ENCODE data around the gene PLXNB2. TPM values are rescaled to one million over a fixed set of nuclear protein-coding genes. Genes with fewer than 3 reads are reported as not detected.

The PLXNB2 gene
- total and polyA plus RNA-seq, 4 donors = 123 to 310 (median 173) TPM

DNA sequence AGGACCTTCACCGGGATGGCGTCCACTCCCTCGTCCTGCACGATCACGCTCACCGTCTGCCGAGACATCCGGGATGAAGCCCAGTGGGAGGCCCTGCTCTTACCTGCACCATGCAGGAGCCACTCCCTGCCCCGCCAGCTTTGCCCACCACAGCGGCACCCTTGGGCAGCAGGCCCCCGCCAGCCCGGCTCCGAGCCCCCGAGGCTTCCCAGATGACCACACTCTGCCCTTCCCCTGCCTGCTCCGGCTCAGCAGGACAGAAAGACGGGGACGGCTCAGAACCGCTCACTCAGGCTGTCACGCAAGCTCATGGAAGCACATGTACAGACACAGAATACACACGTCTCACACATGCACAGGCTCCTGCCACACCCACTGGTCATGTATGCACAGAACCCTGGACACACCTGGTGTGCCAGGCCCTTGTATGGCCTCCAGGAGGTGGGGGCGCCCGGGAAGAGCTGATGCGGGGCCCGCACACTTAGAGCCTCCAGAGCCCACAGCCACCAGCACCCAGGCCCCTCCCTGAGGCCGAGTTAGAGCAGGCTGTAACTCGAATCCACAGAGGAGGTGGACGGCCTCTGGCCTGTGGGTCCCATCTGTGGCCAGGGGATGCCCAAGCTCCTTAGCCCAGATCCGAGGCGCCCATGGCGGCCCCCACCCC, 28.4 kb downstream of the PLXNB2 start:
- H3K4me3 ChIP-seq = no peak overlapping the region
- H3K36me3 ChIP-seq (ENCODE audit: control insufficient read depth in 4 of 4, insufficient read depth in 4 of 4, low read length in 4 of 4) = peaks cover 7 to 87% (median 21%) of the 10 kb centered on the region in 4 donors
- H3K27ac ChIP-seq (ENCODE audit: low read depth in 1 of 2, low read length in 1 of 2) = no peak overlapping the region
- ATAC-seq (ENCODE audit: insufficient read depth, low FRiP score) (no peak), DNase-seq (no peak)
- no peak overlapping the region for H3K9ac ChIP-seq (ENCODE audit: insufficient read depth in 1 of 2, low read length in 2 of 2)
- no peaks in the 10 kb centered on the region for H3K27me3 ChIP-seq (ENCODE audit: control insufficient read depth in 3 of 3, insufficient read depth in 3 of 3, low read length in 2 of 3)
- peaks cover 0 to 7% (median 4%) of the 10 kb centered on the region in 5 donors for H3K4me1 ChIP-seq (ENCODE audit: control insufficient read depth in 5 of 5, insufficient read depth in 5 of 5, low read length in 5 of 5)
- H3K9me3 ChIP-seq (ENCODE audit: control insufficient read depth in 4 of 4, insufficient read depth in 3 of 4, low read length in 3 of 4) = no peaks in the 10 kb centered on the region
- TF ChIP-seq, protein P1, sequence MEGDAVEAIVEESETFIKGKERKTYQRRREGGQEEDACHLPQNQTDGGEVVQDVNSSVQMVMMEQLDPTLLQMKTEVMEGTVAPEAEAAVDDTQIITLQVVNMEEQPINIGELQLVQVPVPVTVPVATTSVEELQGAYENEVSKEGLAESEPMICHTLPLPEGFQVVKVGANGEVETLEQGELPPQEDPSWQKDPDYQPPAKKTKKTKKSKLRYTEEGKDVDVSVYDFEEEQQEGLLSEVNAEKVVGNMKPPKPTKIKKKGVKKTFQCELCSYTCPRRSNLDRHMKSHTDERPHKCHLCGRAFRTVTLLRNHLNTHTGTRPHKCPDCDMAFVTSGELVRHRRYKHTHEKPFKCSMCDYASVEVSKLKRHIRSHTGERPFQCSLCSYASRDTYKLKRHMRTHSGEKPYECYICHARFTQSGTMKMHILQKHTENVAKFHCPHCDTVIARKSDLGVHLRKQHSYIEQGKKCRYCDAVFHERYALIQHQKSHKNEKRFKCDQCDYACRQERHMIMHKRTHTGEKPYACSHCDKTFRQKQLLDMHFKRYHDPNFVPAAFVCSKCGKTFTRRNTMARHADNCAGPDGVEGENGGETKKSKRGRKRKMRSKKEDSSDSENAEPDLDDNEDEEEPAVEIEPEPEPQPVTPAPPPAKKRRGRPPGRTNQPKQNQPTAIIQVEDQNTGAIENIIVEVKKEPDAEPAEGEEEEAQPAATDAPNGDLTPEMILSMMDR (IDR thresholded peaks at IDR 0.05; ENCODE audit: control extremely low read depth, extremely low read depth) = no peak
- 92 to 93% methylated on average over 30 of the region's 30 CpGs for WGBS, 2 donors

DNA sequence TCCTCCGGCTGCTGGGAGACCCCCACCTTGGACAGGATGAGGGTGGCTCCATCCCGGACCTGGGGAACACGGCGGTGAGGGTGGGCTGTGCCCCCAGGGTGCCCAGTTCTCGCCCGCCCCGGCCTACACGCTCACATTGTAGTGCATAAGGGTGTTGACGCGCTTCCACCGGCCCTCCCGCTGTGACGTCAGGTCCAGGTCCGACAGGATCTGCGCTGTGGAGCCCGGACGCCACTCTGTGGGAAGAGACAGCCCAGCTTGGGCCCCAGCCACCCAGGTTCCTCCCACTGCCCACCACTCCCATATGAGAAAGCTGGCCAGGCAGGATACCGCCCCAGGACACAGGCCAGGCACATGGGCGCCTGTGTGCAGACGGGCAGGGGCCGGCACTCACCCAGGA, 29.0 kb downstream of the PLXNB2 start:
- DNase-seq (no peak), ATAC-seq (ENCODE audit: insufficient read depth, low FRiP score) (no peak)
- no peak overlapping the region for H3K27ac ChIP-seq (ENCODE audit: low read depth in 1 of 2, low read length in 1 of 2)
- H3K36me3 ChIP-seq (ENCODE audit: control insufficient read depth in 4 of 4, insufficient read depth in 4 of 4, low read length in 4 of 4) = peaks cover 7 to 81% (median 21%) of the 10 kb centered on the region in 4 donors
- H3K9ac ChIP-seq (ENCODE audit: insufficient read depth in 1 of 2, low read length in 2 of 2) = no peak overlapping the region
- TF ChIP-seq, protein P1 (IDR thresholded peaks at IDR 0.05; ENCODE audit: control extremely low read depth, extremely low read depth) = no peak
- peaks cover 0 to 7% (median 4%) of the 10 kb centered on the region in 5 donors for H3K4me1 ChIP-seq (ENCODE audit: control insufficient read depth in 5 of 5, insufficient read depth in 5 of 5, low read length in 5 of 5)
- H3K27me3 ChIP-seq (ENCODE audit: control insufficient read depth in 3 of 3, insufficient read depth in 3 of 3, low read length in 2 of 3) = no peaks in the 10 kb centered on the region
- 94% methylated on average over 21 of the region's 21 CpGs for WGBS, 2 donors
- H3K9me3 ChIP-seq (ENCODE audit: control insufficient read depth in 4 of 4, insufficient read depth in 3 of 4, low read length in 3 of 4) = no peaks in the 10 kb centered on the region
- no peak overlapping the region for H3K4me3 ChIP-seq

DNA sequence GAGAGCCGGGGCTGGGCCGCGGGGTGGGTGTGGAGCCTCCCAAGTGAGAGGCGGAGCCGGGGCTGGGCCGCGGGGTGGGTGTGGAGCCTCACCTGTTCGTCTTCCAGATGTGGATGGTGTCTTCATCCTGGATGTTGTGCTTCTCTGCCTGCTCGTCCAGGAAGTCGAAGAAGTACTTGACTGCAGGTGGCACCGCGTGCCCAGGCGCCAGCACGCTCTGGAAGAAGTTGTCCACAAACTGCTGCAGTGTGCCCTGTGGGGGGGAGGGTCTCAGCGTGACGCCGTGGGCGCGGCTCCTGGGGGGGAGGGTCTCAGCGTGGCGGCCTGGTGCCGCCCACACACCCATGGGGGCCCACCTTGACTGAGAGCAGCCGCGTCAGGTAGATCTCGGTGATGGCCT, 29.7 kb downstream of the PLXNB2 start:
- no peak overlapping the region for H3K27ac ChIP-seq (ENCODE audit: low read depth in 1 of 2, low read length in 1 of 2)
- TF ChIP-seq, protein P1 (IDR thresholded peaks at IDR 0.05; ENCODE audit: control extremely low read depth, extremely low read depth) = no peak
- peaks cover 0 to 6% (median 4%) of the 10 kb centered on the region in 5 donors for H3K4me1 ChIP-seq (ENCODE audit: control insufficient read depth in 5 of 5, insufficient read depth in 5 of 5, low read length in 5 of 5)
- no peak for DNase-seq
- H3K27me3 ChIP-seq (ENCODE audit: control insufficient read depth in 3 of 3, insufficient read depth in 3 of 3, low read length in 2 of 3) = no peaks in the 10 kb centered on the region
- 86 to 88% methylated on average over 25 of the region's 25 CpGs for WGBS, 2 donors
- H3K4me3 ChIP-seq = no peak overlapping the region
- H3K36me3 ChIP-seq (ENCODE audit: control insufficient read depth in 4 of 4, insufficient read depth in 4 of 4, low read length in 4 of 4) = peaks cover 7 to 74% (median 19%) of the 10 kb centered on the region in 4 donors
- H3K9ac ChIP-seq (ENCODE audit: insufficient read depth in 1 of 2, low read length in 2 of 2) = no peak overlapping the region
- no peak for ATAC-seq (ENCODE audit: insufficient read depth, low FRiP score)
- H3K9me3 ChIP-seq (ENCODE audit: control insufficient read depth in 4 of 4, insufficient read depth in 3 of 4, low read length in 3 of 4) = no peaks in the 10 kb centered on the region
